HG03097 (cell line): ENCODE results near the gene CCDC88B.

Experiments
- ATAC-seq: cut with Tn5 transposase; IDR thresholded peaks from one replicate; pipeline ENCODE4 v1.9.1; 2021; ENCODE audit not compliant: unreplicated experiment, low FRiP score

CCDC88B gene

GRCh38 chr11:64378335-64378880, 38.4 kb downstream of the CCDC88B start:
- no peak for ATAC-seq

- ATAC-seq, result no peak
Measured at GRCh38 chr11:64379160-64379559, 39.2 kb downstream of the CCDC88B start.

- ATAC-seq, result no peak
Measured at GRCh38 chr11:64379817-64380709, 40.1 kb downstream of the CCDC88B start.

- ATAC-seq, result no peak
Measured at GRCh38 chr11:64381350-64381749, 41.3 kb downstream of the CCDC88B start.

GRCh38 chr11:64382047-64382446, 42.0 kb downstream of the CCDC88B start:
- ATAC-seq, result no peak

- ATAC-seq, result no peak
Measured at GRCh38 chr11:64382586-64382985, 42.6 kb downstream of the CCDC88B start.

- ATAC-seq, result no peak
Measured at GRCh38 chr11:64383580-64383979, 43.6 kb downstream of the CCDC88B start.

- no peak for ATAC-seq
Measured at GRCh38 chr11:64384028-64384737, 44.2 kb downstream of the CCDC88B start.

- ATAC-seq, result no peak
Measured at GRCh38 chr11:64384981-64385944, 45.3 kb downstream of the CCDC88B start.

GRCh38 chr11:64385945-64386704, 46.1 kb downstream of the CCDC88B start:
- ATAC-seq, result no peak

GRCh38 chr11:64387916-64388315, 47.9 kb downstream of the CCDC88B start:
- no peak for ATAC-seq

GRCh38 chr11:64388894-64389293, 48.9 kb downstream of the CCDC88B start:
- ATAC-seq, result no peak

- no peak for ATAC-seq
Measured at GRCh38 chr11:64389851-64390250, 49.8 kb downstream of the CCDC88B start.

- no peak for ATAC-seq
Measured at GRCh38 chr11:64390558-64390957, 50.6 kb downstream of the CCDC88B start.

GRCh38 chr11:64391839-64392238, 51.8 kb downstream of the CCDC88B start:
- ATAC-seq, result no peak

- no peak for ATAC-seq
Measured at GRCh38 chr11:64395545-64396078, 55.6 kb downstream of the CCDC88B start.

- no peak for ATAC-seq
Measured at GRCh38 chr11:64396079-64396591, 56.1 kb downstream of the CCDC88B start.

GRCh38 chr11:64400102-64400501, 60.1 kb downstream of the CCDC88B start:
- ATAC-seq, result no peak

- ATAC-seq, result no peak
Measured at GRCh38 chr11:64400667-64401066, 60.7 kb downstream of the CCDC88B start.
